AG10803 (cell line): Measurements from ENCODE around the gene NPEPPS.
"Not testable (repeated sequence)": the region's sequence is repeated elsewhere in the genome, so short reads cannot be mapped to it uniquely, and the experiment has no call there.

Experiments
- DNase-seq: peaks from one replicate; pipeline ENCODE4 v3.0.0; 2010; ENCODE audit warnings: low read depth
- H3K4me3 ChIP-seq: 2 replicates; pipeline ENCODE4 v1.5.1; 2011; ENCODE audit warnings: mild to moderate bottlenecking, low read length, control low read depth
- TF ChIP-seq, protein P1 (sequence below): conservative IDR thresholded peaks from 2 replicates; pipeline ENCODE4 v1.5.1; 2011; ENCODE audit warnings: mild to moderate bottlenecking, low read length, control low read depth, inconsistent platforms

Gene NPEPPS

GRCh38 chr17:47554733-47555132, 23.8 kb downstream of the NPEPPS start:
- H3K4me3 ChIP-seq: not testable (repeated sequence)
- peak; percentile 6 for DNase-seq

- H3K4me3 ChIP-seq, DNase-seq: not testable (repeated sequence)
Observed at GRCh38 chr17:47556108-47556507, 25.2 kb downstream of the NPEPPS start.

DNA sequence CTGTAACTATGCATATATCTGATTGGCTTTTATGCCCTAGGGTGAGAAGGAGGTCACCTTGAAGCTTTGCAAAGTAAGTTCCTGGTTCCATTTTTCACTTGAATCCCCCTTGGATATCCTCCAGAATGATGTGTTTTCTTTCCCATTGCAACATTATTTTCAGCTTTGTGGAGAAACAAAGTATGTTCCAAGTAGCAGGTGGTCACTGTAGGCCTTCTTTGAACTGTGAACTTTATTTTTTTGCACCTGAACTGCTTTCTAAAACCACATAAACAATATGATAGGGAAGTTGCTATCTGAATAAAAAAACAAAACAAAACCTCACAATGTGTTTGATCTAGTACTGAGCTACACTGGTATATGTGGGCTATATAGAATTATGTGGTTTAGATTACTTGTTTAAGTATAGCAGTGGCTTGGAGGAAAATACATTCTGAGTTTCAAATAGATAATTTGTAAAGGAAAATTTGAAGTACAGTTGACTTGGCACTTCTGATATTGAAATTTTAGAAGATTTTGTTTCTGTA, 29.7 kb downstream of the NPEPPS start:
- DNase-seq, H3K4me3 ChIP-seq: not testable (repeated sequence)

DNA sequence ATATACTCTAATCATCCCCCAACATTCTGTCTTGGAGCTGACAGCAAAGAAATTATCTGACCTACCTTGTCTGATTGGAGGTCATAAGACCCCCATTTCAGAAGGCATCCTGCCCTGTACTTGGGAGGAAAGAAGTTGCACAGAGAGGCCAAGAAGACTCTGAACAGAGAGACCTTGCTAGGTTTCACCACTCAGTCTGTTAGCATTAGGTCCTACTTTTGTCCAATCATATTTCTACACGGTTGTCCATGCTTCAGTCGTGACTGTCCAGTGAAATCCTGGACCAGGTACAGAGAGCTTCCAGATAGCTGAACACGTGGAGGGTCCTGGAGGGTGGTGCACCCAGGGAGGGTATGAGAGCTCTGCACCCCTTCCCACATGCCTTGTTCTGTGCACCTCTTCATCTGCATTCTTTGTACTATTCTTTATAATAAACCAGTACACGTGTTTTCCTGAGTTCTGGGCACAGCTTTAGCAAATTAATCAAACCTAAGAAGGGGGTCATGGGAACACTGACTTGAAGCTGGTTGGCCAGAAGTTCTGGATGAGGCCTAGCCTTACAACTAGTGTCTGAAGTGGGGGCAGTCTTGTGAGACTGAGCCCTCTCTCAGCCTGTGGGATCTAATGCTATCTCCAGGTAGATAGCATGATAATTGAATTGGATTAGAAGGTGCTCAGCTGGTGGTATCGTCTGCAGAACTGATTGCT, 30.9 kb downstream of the NPEPPS start:
- not testable (repeated sequence) for DNase-seq, H3K4me3 ChIP-seq

- not testable (repeated sequence) for DNase-seq, H3K4me3 ChIP-seq
Observed at GRCh38 chr17:47562406-47562705, 31.4 kb downstream of the NPEPPS start.

DNA sequence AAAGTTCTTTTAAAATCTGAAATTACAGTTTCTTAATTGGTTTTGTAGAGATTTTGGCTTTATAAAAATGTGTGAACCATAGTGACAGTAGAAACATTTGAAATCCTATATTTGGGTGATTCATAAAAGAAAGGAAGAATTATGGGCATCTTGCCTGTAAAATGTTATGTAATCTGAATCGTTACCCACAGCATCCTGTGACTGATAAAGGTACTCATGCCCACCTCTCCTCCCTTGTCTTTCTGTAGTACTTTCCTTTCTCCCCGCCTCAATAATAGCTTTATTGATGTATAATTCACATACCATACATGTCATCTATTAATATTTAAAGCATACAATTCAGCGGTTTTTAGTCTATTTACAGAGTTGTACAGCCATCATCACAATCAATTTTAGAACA, 36.4 kb downstream of the NPEPPS start:
- peak; percentile 16 for DNase-seq
- H3K4me3 ChIP-seq: not testable (repeated sequence)

DNA sequence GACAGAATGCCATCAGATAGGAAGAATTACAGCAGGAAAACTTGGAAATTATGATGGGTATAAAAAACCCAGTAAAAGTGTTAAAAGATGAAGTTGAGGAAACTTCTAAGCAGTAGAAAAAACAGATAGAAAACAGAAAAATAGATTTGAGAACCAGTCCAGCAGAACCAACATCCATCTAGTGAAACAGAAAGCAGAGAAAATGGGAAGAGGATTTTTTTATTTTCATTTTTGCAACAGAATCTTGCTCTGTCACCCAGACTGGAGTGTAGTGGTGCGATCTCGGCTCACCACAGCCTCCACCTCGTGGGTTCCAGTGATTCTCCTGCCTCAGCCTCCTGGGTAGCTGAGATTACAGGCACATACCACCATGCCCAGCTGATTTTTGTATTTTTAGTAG, 41.7 kb downstream of the NPEPPS start:
- DNase-seq, H3K4me3 ChIP-seq: not testable (repeated sequence)

- DNase-seq, H3K4me3 ChIP-seq: not testable (repeated sequence)
Observed at GRCh38 chr17:47582416-47582815, 51.5 kb downstream of the NPEPPS start.

DNA sequence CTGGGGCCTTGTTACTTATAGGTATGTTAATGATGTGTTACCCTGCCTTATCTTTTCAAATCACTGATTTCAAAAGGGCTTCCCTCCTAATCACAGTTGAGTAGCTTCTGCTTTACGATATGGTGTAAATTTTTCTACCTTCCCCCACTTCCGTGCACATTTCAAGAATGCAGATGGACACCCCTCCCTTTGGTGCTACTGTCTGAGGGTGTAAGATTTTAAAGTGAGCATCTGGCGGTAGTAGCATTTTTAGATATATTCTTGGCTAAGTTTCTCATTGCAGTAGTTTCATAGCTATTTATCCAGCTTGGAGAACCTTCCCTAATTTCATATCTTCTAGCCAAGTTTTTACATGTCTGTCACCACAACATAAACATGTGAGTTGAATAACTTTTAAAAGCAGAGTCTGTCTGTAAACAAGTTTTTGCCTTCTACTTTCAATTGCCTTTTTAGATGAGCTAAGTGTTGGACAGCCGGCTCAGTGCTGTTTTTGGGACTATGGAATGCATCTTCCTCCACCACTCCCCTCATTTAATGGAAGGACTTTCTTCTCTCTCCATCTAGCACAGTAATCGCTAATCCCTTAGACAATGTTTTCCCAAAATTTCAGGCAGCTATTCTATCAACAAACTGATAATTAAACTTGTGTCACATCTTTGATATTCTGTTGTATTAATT, 55.6 kb downstream of the NPEPPS start:
- DNase-seq: peak; percentile 11
- H3K4me3 ChIP-seq: not testable (repeated sequence)

DNA sequence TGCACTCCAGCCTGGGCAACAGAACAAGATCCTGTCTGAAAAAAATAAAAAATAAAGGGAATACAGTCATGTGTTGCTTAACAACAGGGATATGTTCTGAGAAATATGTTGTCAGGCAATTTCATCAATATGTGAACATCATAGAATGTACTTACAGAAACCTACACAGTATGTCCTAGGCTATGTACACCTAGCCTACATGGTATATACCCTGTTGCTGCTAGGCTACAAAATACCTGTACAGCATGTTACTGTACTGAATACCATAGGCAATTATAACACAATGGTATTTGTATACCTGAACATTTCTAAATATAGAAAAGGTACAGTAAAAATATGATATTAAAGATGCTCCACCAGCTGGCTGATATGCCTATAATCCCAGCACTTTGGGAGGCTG, 62.6 kb downstream of the NPEPPS start:
- H3K4me3 ChIP-seq, DNase-seq: not testable (repeated sequence)

DNA sequence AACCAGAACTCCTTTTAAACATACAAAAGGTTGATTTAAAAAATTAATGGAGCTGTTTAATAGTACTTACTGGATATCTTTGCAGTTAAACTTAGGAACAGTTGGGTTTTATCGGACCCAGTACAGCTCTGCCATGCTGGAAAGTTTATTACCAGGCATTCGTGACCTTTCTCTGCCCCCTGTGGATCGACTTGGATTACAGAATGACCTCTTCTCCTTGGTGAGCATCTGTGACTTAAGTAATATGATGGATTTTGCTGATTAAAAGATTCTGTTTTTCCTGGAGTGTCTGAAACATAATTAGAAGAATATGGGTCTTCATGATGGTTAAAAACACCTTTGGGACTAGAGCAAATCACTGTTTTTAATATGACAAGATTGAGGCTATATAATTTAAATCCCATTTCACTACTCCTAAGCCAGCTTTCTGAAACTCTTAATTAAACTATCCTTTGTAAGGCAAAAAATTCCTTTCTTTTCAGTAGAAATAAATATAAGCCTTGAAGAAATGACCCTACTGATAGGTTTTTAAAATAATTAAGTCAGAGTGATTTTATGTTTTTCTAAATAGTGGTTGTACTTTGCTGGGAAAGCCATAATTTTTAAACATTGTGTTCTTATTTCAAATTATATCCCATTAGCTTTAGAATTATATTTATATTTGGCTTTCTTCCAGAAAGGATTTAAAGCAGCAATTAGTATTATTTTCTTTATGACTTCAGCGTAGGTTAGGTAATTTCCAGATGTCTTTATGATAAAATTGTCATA, 73.1 kb downstream of the NPEPPS start:
- H3K4me3 ChIP-seq: no peak overlapping the region
- no peak for DNase-seq
- TF ChIP-seq, protein P1, sequence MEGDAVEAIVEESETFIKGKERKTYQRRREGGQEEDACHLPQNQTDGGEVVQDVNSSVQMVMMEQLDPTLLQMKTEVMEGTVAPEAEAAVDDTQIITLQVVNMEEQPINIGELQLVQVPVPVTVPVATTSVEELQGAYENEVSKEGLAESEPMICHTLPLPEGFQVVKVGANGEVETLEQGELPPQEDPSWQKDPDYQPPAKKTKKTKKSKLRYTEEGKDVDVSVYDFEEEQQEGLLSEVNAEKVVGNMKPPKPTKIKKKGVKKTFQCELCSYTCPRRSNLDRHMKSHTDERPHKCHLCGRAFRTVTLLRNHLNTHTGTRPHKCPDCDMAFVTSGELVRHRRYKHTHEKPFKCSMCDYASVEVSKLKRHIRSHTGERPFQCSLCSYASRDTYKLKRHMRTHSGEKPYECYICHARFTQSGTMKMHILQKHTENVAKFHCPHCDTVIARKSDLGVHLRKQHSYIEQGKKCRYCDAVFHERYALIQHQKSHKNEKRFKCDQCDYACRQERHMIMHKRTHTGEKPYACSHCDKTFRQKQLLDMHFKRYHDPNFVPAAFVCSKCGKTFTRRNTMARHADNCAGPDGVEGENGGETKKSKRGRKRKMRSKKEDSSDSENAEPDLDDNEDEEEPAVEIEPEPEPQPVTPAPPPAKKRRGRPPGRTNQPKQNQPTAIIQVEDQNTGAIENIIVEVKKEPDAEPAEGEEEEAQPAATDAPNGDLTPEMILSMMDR: no peak

- TF ChIP-seq, protein P1: no peak
- H3K4me3 ChIP-seq: no peak overlapping the region
- peak; percentile 22 for DNase-seq
Observed at GRCh38 chr17:47604598-47604927, 73.7 kb downstream of the NPEPPS start.
